ENCODE results near the gene BRSK1. TPM values are rescaled to one million over a fixed set of nuclear protein-coding genes. Genes with fewer than 3 reads are reported as not detected.

Gene BRSK1
- total and polyA plus RNA-seq, 2 of the 13 experiments (the other 11 are each of a cell fraction or from before 2014, with no cell fraction given) = 0.18 to 1.2 TPM

- TF ChIP-seq ZBTB40 (IDR thresholded peaks at IDR 0.05) (no peak), ZBTB40 (CRISPR knock-in tag; IDR thresholded peaks at IDR 0.05) (no peak), ZNF740 (CRISPR knock-in tag; IDR thresholded peaks at IDR 0.05) (no peak), PRPF4 (IDR thresholded peaks at IDR 0.05; ENCODE audit: low read depth, low read length, poor library complexity, severe bottlenecking) (no peak), BORCS8-MEF2B (CRISPR knock-in tag; IDR thresholded peaks at IDR 0.05) (no peak), ZNF879 (CRISPR knock-in tag; IDR thresholded peaks at IDR 0.05) (no peak), HMG20B (CRISPR knock-in tag; conservative IDR thresholded peaks at IDR 0.05) (no peak), SP2 (CRISPR knock-in tag; IDR thresholded peaks at IDR 0.05) (no peak), ZFY (CRISPR knock-in tag; IDR thresholded peaks at IDR 0.05) (peak; percentile 16; the same call in 1 of the 2 replicates), FOXA1 (IDR thresholded peaks at IDR 0.05) (no peak), FOXA1 (CRISPR knock-in tag; IDR thresholded peaks at IDR 0.05) (no peak), CREM (IDR thresholded peaks at IDR 0.05) (no peak), CREM (CRISPR knock-in tag; IDR thresholded peaks at IDR 0.05) (no peak), IKZF1 (IDR thresholded peaks at IDR 0.05) (no peak), MEF2D (CRISPR knock-in tag; IDR thresholded peaks at IDR 0.05) (no peak), NR1H2 (CRISPR knock-in tag; IDR thresholded peaks at IDR 0.05; ENCODE audit: borderline replicate concordance, low read depth) (no peak), RFX5 (IDR thresholded peaks at IDR 0.05; ENCODE audit: low read depth, low read length) (no peak), ZFP90 (CRISPR knock-in tag; IDR thresholded peaks at IDR 0.05; ENCODE audit: borderline replicate concordance) (no peak), ZNF547 (CRISPR knock-in tag; IDR thresholded peaks at IDR 0.05) (no peak), ARID2 (CRISPR knock-in tag; IDR thresholded peaks at IDR 0.05; ENCODE audit: borderline replicate concordance) (no peak), ZNF496 (CRISPR knock-in tag; IDR thresholded peaks at IDR 0.05; ENCODE audit: insufficient replicate concordance) (no peak), ZFP37 (CRISPR knock-in tag; IDR thresholded peaks at IDR 0.05; ENCODE audit: borderline replicate concordance) (no peak)
- TF ChIP-seq, protein P1, sequence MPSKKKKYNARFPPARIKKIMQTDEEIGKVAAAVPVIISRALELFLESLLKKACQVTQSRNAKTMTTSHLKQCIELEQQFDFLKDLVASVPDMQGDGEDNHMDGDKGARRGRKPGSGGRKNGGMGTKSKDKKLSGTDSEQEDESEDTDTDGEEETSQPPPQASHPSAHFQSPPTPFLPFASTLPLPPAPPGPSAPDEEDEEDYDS (CRISPR knock-in tag; IDR thresholded peaks at IDR 0.05) = no peak
Observed at GRCh38 chr19:55257461-55258420, 26.1 kb upstream of the BRSK1 start (continued).
